Measurements from ENCODE around the gene PLPPR3. TPM values are rescaled to one million over a fixed set of nuclear protein-coding genes. Genes with fewer than 3 reads are reported as not detected.

Gene PLPPR3
- total RNA-seq, 1 experiment from 2014 or later: 7.5 TPM

DNA sequence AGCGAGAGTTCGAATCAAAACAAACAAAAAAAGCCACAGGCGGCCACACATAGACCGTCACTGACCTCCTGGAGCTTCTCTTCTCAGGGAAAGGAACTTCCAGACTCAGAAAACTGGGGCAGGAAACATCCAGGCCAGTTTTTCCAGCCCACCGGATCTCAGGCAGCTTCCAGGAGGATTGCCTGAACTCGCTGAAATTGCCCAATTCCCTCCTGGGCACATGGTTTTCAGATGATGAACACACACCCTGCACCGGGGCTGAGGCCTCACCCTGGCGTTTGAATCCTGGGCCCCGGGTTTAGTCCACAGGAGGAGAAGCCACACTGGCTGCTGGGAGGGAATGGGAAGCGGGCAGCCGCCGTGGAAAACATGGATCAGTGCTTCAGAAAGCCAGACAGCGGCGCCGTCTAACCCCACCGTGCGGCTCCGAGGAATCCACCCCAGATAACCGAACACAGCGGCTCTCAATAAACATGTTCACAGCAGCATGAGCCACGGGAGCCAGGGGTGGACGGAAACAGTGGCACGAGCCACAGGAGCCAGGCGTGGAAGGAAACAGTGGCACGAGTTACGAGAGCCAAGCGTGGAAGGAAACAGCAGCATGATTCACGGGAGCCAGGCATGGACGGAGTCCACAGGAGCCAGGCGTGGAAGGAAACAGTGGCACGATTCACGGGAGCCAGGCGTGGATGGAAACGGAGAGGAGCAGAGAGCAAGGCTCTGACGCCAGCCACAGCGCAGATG, 42.7 kb downstream of the PLPPR3 start:
- DNase-seq (ENCODE audit: low spot score): peak; percentile 93

DNA sequence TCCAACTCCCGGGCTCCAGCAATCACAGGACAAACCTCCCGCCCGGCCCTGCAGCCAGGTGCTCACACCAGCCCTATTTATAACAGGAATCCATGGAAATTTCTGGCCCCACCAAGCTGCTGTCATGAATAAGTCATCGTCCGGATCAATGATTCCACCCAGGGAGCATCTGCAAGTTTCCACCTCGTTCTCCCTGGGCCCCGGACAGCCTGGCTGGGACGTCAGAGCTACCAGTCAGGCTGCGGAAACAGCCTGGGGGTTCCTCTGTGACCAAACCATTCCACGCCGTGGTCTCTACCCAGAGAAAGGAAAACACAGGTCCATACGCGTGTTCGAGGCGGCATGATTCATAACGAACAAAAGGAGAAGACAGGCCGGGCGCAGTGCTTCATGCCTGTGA, 45.2 kb downstream of the PLPPR3 start:
- DNase-seq (ENCODE audit: low spot score): no peak

DNA sequence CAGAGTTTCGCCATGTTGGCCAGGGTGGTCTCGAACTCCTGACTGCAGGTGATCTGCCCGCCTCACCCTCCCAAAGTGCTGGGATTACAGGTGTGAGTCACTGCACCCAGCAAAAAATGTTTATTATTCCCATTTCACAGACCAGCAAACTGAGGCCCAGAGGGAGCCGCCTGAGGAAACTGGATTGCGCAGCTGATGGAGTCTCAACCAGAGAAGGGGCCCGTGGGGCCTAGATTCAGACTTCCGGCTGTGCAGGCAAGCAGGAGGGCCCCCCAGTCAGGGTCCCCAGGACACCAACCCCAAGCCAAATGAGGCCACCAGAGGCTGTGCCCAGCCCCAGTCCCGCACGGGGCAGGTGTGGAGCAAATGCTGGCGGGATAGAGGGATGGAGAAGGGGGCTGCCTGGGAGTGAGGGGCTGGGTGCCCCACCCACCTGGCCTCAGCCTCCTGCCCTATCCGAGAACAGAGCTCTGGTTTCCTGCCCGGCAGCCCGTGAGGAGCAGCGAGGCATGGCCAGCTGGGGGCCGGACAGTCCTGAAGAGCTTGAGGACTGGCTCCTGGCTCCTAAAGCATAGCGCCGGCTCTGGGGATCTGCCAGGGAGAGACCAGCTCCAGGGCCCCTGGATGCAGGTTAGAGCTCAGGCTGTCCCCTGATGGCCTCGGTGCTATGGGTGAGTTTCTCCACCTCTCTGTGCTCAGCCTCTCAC, 48.9 kb downstream of the PLPPR3 start:
- DNase-seq (ENCODE audit: low spot score): no peak

DNA sequence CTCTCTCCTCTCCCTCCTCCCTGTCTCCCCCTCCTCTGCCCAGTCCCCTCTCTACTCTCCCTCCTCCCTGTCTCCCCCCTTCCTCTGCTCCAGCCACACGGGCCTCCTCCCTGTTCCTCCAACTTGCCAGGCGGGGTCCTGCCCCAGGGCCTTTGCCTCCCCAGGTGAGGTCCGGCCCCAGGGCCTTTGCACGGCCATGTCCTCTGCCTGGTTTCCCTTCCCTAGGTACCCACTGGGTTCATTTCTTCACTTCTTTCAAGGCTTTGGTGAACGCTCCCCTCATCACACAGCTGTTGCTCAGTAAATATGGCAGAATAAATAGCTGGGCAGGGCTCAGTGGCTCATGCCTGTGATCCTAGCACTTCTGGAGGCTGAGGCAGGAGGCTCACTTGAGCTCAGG, 49.7 kb downstream of the PLPPR3 start:
- no peak for DNase-seq (ENCODE audit: low spot score)

DNA sequence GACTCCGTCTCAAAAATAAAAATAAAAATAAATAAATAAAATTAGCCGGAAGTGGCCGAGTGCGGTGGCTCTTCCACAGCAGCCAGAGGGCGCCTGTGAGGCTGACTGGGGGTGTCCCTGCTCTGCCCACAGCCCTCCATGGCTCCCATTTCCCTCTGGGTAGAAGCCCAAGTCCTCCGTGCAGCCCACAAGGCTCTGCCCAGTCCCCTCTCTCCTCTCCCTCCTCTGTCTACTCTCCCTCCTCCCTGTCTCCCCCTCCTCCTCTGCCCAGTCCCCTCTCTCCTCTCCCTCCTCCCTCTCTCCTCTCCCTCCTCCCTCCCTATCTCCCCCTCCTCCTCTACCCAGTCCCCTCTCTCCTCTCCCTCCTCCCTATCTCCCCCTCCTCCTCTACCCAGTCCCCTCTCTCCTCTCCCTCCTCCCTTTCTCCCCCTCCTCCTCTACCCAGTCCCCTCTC, 50.4 kb downstream of the PLPPR3 start:
- peak; percentile 58 for DNase-seq (ENCODE audit: low spot score)

DNA sequence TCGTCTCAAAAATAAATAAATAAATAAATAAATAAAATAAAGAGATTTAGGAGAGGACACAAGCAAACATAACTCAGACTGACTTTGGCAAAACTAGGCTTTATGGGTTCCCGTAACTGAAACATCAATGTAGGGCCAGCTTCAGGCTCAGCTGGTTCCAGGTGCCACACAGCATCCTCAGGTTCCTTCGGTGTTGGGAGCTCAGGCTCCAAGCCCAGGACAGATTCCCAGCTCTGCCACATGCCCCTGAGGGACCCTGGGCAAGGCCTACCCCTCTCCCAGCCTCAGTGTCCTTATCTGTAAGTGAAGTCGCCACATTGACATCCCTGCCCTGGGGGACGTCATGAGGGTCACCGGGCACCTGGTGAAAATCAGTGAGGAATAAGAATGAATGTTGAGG, 52.1 kb downstream of the PLPPR3 start:
- no peak for DNase-seq (ENCODE audit: low spot score)

DNA sequence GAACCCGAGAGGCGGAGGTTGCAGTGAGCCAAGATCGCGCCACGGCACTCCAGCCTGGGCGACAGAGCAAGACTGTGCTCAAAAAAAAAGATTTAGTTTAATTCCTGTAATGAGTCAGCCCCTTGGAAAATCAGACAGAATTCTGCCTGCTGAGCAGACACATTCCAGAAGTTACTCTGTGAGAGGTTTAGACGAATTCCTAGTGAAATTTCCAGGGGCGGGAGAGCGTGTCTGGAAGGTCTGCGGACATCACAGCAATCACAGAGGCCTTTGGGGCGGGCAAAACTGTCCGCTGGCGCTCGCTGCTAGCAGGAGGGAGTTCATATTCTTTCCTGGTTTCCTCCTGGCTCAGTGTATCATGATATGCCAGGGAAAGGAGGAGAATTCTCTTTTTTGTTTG, 53.3 kb downstream of the PLPPR3 start:
- peak; percentile 89 for DNase-seq (ENCODE audit: low spot score)

DNA sequence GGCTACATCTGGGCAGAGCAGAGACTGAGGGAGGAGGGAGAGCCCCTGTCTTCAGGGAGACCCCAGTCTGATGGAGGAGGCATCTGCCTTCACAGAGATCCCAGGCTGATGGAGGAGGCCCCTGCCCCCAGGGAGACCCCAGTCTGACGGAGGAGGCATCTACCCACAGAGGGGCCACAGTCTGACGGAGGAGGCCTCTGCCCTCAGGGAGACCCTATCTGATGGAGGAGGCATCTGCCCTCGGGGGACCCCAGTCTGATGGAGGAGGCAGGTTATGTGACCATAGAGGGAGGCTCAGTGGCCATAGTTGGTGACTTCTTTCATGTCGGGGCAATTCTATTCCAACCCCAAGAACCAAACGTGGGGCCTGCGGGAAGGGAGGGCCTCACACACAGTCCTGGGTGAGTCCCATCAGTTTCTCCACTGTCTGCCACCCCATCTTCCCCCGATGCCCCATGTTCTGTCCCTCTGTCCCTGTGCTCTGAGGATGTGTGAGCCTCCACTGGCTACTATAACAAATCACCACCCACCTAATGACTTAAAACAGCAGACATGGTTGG, 56.5 kb downstream of the PLPPR3 start:
- DNase-seq (ENCODE audit: low spot score): no peak

DNA sequence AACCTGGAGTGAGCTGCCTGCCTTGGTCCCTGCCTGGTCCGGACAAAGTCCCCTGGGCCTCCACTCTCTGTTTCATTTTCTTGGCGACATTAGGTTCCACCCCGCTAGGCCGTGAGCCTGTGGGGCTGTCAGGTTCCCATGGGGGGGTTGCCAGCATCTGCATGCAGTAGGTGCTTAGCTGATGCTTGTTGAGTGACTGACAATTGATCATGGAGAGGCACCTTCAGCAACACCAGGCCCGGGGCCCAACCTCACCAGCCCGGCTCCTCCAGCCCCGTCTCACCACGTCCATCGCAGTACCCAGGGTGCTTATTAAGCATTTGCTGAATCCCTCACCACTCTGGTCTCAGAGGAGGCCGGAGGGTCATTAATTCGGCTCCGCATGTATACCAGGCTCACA, 57.5 kb downstream of the PLPPR3 start:
- DNase-seq (ENCODE audit: low spot score): no peak

DNA sequence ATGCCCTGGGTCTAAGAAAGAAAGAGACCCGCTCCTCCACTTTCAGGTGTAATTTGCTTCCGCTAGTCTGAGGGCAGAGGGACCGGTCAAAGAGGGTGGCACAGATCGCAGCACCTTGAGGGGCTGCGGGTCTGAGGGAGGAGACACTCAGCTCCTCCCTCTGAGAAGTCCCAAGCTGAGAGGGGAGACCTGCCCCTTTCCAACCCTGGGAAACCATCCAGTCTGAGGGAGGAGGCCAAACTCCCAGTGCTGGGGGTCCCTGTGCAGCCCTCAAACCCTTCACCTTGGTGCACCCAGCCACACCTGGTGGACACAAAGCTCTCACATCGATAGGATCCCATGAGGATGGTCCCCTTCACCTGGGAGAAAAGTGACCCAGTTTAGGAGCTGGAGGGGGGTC, 57.9 kb downstream of the PLPPR3 start:
- DNase-seq (ENCODE audit: low spot score): no peak

DNA sequence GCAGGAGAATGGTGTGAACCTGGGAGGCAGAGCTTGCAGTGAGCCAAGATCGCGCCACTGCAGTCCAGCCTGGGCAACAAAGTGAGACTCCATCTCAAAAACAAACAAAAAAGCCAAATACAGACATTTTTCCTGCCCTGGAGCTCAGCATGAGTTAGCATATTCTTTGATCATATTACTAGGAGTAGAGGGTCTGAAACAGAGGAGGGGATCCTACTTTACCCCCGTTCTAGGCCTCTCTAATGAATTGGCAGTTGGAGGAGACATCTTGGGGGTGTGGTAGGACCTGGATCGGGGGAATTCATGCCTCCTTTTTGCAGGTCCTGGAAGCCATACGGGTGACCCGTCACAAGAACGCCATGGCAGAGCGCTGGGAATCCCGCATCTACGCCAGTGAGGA, 58.6 kb downstream of the PLPPR3 start:
- no peak for DNase-seq (ENCODE audit: low spot score)

Other genes with a start within 250 kb of the PLPPR3 start
- 700 and 767 TPM in 2 replicates for gene BSG, start 249.4 kb downstream of the PLPPR3 start, total RNA-seq (2014; rRNA removed; shearing (Covaris generic))
- gene HCN2, start 232.1 kb downstream of the PLPPR3 start, total RNA-seq (2014; rRNA removed; shearing (Covaris generic)): 9.3 and 12.7 TPM in 2 replicates
- 42.7 and 58.4 TPM in 2 replicates for gene POLRMT, start 188.4 kb downstream of the PLPPR3 start, total RNA-seq (2014; rRNA removed; shearing (Covaris generic))
- gene FGF22, start 182.1 kb downstream of the PLPPR3 start, total RNA-seq (2014; rRNA removed; shearing (Covaris generic)): 0.17 TPM in 1 of 2 replicates, not detected in the other
- 40.9 and 62.4 TPM in 2 replicates for gene RNF126, start 158.7 kb downstream of the PLPPR3 start, total RNA-seq (2014; rRNA removed; shearing (Covaris generic))
- 267 and 269 TPM in 2 replicates for gene FSTL3, start 145.6 kb downstream of the PLPPR3 start, total RNA-seq (2014; rRNA removed; shearing (Covaris generic))
- not detected in 2 replicates for gene PRSS57, start 126.5 kb downstream of the PLPPR3 start, total RNA-seq (2014; rRNA removed; shearing (Covaris generic))
- gene PALM, start 113.0 kb downstream of the PLPPR3 start, total RNA-seq (2014; rRNA removed; shearing (Covaris generic)): 42.9 and 47.9 TPM in 2 replicates
- gene MISP, start 70.8 kb downstream of the PLPPR3 start, total RNA-seq (2014; rRNA removed; shearing (Covaris generic)): 58.6 and 86.2 TPM in 2 replicates
- gene PTBP1, start 24.5 kb downstream of the PLPPR3 start, total RNA-seq (2014; rRNA removed; shearing (Covaris generic)): 171 and 174 TPM in 2 replicates
- 0.36 TPM in 1 of 2 replicates, not detected in the other for gene AZU1, start 5.9 kb upstream of the PLPPR3 start, total RNA-seq (2014; rRNA removed; shearing (Covaris generic))
- gene PRTN3, start 19.0 kb upstream of the PLPPR3 start, total RNA-seq (2014; rRNA removed; shearing (Covaris generic)): 0.14 and 0.16 TPM in 2 replicates
- gene ELANE, start 30.3 kb upstream of the PLPPR3 start, total RNA-seq (2014; rRNA removed; shearing (Covaris generic)): not detected in 2 replicates
- gene CFD, start 37.7 kb upstream of the PLPPR3 start, total RNA-seq (2014; rRNA removed; shearing (Covaris generic)): 14.4 and 16.2 TPM in 2 replicates
- 15.2 and 17.2 TPM in 2 replicates for gene MED16, start 71.2 kb upstream of the PLPPR3 start, total RNA-seq (2014; rRNA removed; shearing (Covaris generic))
- gene RNU6-9, start 71.5 kb upstream of the PLPPR3 start, total RNA-seq (2014; rRNA removed; shearing (Covaris generic)): not detected in 2 replicates
- 23.0 and 29.7 TPM in 2 replicates for gene R3HDM4, start 91.3 kb upstream of the PLPPR3 start, total RNA-seq (2014; rRNA removed; shearing (Covaris generic))
- gene KISS1R, start 95.4 kb upstream of the PLPPR3 start, total RNA-seq (2014; rRNA removed; shearing (Covaris generic)): not detected in 2 replicates
- 2.4 and 4.4 TPM in 2 replicates for gene ARID3A, start 104.1 kb upstream of the PLPPR3 start, total RNA-seq (2014; rRNA removed; shearing (Covaris generic))
- 41.8 and 42.6 TPM in 2 replicates for gene WDR18, start 162.4 kb upstream of the PLPPR3 start, total RNA-seq (2014; rRNA removed; shearing (Covaris generic))
- gene GRIN3B, start 178.5 kb upstream of the PLPPR3 start, total RNA-seq (2014; rRNA removed; shearing (Covaris generic)): 0.38 TPM in 1 of 2 replicates, not detected in the other
- gene TMEM259, start 199.2 kb upstream of the PLPPR3 start, total RNA-seq (2014; rRNA removed; shearing (Covaris generic)): 104 and 131 TPM in 2 replicates
- gene RNU6-2, start 199.6 kb upstream of the PLPPR3 start, total RNA-seq (2014; rRNA removed; shearing (Covaris generic)): not detected in 2 replicates
- 219 and 243 TPM in 2 replicates for gene CNN2, start 204.7 kb upstream of the PLPPR3 start, total RNA-seq (2014; rRNA removed; shearing (Covaris generic))
- 5.1 and 8.6 TPM in 2 replicates for gene ABCA7, start 218.2 kb upstream of the PLPPR3 start, total RNA-seq (2014; rRNA removed; shearing (Covaris generic))
- gene ARHGAP45, start 245.2 kb upstream of the PLPPR3 start, total RNA-seq (2014; rRNA removed; shearing (Covaris generic)): 3.1 and 4.9 TPM in 2 replicates